Right ventricle myocardium inferior (tissue), 1 donor: ENCODE results near the gene IFNE. TPM values are rescaled to one million over a fixed set of nuclear protein-coding genes. Genes with fewer than 3 reads are reported as not detected.

Source experiments
- ATAC-seq: fragments of 200-7000 bp; cut with Tn5 transposase; one replicate; pipeline ENCODE4 v1.9.1; 2020; ENCODE audit warnings: mild to moderate bottlenecking, moderate library complexity
- DNase-seq: peaks from one replicate; pipeline ENCODE4 v3.0.0; 2021; ENCODE audit errors: missing footprints
- intact Hi-C: fragments of 100-400 bp; cut with DNase I; formaldehyde crosslinking; loops from one replicate; pipeline ENCODE4 v1.11.0; 2022
- long read RNA-seq: library from polyadenylated mRNA; unstranded; transcript quantifications from one replicate; pipeline ENCODE4 v2.0.0, GENCODE V29; 2021
- total RNA-seq: library from RNA; stranded (reverse); fragmentation: NEBNext Ultra II Directional; extraction: Animal tissue kit (Norgen Biotek cat#: 25700); gene quantifications from one replicate; pipeline ENCODE4 v1.2.1, GENCODE V29; 2021
- donor health status: DM: no; HTN: yes; CAD: no; lungs with severe emphysema.

Gene IFNE
- total RNA-seq = not detected
- long read RNA-seq = 0 reads

- ATAC-seq (no peak), DNase-seq (no peak)
- intact Hi-C loops = no loop called here
Measured at GRCh38 chr9:21482213-21482612, at the start of gene IFNE. TSS of gene IFNE (minus strand) at chr9:21482313. CDS start at chr9:21481694, 619 bp downstream.

GRCh38 chr9:21528123-21528808, 46.2 kb upstream of the IFNE start:
- no peak for ATAC-seq
- intact Hi-C loops = no loop called here
- DNase-seq = peak; percentile 31

GRCh38 chr9:21527579-21527978, 45.5 kb upstream of the IFNE start:
- ATAC-seq (no peak), DNase-seq (no peak)
- intact Hi-C loops = no loop called here

GRCh38 chr9:21525174-21525573, 43.1 kb upstream of the IFNE start:
- intact Hi-C loops = no loop called here
- DNase-seq (no peak), ATAC-seq (no peak)

DNA sequence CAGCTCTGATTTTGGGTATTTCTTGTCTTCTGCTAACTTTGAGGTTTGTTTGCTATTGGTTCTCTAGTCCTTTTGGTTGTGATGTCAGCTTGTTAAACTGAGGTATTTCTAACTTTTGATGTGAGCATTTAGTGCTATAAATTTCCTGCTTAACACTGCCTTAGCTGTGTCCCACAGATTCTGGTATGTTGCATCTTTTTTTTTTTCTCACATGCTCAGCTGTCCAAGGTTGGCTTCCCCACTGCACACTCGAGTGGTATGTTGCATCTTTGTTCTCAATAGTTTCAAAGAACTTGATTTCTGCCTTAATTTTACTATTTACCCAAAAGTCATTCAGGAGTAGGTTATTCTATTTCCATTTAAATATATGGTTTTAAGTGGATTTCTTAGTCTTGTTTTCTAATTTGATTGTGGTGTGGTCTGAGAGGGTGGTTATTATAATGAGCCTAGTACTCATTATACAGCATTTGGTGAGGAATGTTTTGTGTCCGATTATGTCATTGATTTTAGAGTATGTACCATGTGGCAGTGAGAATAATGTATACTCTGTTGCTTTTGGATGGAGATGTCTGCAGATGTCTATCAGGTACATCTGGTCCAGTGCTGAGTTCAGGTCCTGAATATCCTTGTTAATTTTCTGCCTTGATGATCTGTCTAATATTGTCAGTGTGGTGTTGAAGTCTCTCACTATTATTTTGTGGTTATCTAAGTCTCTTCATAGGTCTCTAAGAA, 42.2 kb upstream of the IFNE start:
- no peak for DNase-seq
- ATAC-seq = no peak
- intact Hi-C loops = no loop called here

- ATAC-seq (no peak), DNase-seq (no peak)
- intact Hi-C loops = no loop called here
Measured at GRCh38 chr9:21523021-21524014, 41.2 kb upstream of the IFNE start.

GRCh38 chr9:21522348-21522747, 40.2 kb upstream of the IFNE start:
- DNase-seq = no peak
- ATAC-seq = no peak
- intact Hi-C loops = no loop called here

- DNase-seq (no peak), ATAC-seq (no peak)
- intact Hi-C loops = no loop called here
Measured at GRCh38 chr9:21521448-21521847, 39.3 kb upstream of the IFNE start.

DNA sequence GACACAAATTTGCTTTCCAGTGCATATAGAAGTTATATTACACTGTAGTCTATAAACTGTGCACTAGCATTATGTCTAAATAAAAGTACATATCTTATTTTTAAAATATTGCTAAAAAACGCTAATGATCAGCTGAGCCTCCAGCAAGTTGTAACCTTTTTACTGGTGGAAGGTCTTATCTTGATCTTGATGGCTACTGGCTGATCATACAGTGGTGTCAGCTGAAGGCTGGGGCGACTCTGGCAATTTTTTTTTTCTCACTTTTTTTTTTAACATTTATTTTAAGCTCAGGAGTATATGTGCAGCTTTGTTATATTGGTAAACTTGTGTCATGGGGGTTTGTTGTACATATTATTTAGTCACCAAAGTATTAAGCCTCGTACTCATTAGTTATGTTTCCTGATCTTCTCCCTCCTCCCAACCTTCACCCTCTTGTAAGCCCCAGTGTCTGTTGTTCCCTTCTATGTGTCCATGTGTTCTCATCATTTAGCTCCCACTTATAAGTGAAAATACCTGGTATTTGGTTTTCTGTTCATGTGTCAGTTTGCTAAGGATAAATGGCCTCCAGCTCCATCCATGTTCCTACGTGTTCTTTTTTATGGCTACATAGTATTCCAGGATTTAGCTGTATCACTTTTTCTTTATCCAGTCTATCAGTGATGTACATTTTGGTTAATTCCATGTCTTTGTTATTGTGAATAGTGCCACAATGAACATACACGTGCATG, 38.6 kb upstream of the IFNE start:
- intact Hi-C loops = no loop called here
- ATAC-seq (no peak), DNase-seq (no peak)

DNA sequence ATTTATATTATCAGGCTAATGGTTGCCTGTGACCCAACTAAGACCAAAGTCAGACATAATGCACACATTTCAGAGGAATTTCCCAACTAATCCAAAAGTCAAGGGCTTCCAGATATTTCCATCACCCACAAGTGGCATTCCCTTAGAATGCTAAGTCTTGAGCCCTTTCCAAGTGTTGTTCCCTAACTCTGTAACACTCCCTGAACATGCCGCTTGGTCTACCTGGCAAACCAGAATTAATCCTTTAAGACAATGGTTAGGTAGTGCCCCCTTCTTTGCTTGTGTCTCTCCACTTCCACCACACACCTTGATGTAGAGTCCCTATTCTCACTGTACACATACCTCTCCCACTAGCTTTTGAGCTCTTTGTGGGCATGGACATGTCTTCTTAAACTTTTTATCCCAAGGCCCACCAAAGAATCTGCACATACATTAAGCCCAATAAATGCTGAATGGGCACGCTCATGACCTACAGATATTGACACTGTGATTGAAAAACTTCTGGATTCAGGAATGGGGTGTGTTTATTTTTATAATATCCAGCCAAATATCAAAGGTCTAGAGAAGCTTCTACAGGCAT, 37.8 kb upstream of the IFNE start:
- ATAC-seq = no peak
- intact Hi-C loops = no loop called here
- DNase-seq = no peak

GRCh38 chr9:21516796-21517195, 34.7 kb upstream of the IFNE start:
- ATAC-seq = no peak
- DNase-seq = no peak
- intact Hi-C loops = no loop called here

GRCh38 chr9:21513431-21513830, 31.3 kb upstream of the IFNE start:
- ATAC-seq (no peak), DNase-seq (no peak)
- intact Hi-C loops = no loop called here

DNA sequence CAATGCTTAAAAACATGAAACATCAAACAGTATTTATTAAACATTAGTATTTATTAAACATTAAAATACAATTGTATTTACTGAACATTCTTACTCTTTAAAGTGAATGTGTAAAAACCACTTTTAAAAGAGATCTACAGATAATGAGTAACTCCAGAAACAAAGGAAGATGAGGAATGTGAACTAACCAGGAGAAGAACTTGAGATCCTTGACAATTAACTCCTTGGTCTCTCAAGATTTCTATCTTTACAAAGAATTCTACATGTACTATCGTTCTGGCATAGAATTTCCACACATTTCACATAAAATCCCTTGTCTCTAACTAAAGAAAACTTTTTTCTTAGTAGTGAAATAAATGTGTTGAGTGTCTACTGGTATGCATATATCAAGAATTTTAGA, 28.7 kb upstream of the IFNE start:
- no peak for DNase-seq
- intact Hi-C loops = no loop called here

DNA sequence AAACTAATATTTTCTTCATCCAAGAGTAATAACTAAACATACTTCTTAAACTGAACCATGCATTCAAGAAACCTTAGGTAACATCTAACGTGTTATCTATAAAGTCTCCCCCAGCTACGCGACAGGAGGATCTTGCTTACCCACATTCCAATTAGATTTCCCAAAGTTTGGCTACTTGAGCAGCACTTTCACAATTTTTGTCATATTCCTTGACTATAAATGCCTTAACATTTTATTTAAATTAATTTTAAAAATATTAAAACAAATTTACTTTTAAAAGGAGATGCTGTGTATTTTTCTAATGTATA, 25.3 kb upstream of the IFNE start:
- intact Hi-C loops = no loop called here
- DNase-seq (no peak), ATAC-seq (no peak)

More for the DNA sequence above, 28.7 kb upstream of the IFNE start:
- no peak for ATAC-seq

DNA sequence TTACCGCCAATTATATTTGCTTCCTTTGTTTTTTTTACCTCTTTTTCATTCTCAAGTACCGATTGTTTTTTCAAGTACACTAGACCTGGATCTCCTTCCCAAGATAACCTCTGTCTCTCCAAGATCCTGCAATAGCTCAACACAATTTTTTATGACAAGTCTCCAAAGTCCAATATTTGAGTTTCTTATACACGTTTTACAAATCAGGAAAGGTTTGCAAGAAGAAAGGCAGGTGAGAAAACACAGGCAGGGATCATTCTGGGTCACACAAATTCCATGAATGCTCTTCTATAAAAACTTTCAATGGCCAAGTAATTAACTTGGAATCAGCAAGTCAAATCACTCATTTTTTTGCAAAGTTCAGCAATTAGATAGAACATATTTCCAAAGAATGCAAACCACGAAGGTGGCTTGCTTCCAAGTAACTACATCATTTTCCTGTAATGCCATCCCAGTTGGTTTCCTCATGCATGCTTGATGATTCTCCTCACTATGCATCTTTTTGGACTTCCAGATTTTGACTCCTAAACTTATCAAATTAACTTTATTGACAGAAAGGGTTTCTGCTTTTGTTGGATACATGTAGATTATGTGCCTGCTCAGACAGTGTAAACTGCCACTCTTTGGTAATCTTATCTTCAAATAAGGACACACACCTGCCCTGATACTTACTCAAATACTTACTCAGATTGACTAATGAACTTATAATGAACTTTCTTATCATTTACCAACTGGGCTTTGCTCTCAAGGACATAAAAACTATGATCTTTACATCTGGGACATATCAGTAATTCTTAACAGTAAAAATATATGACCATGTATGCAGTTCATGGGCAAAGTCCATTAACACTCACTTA, 24.7 kb upstream of the IFNE start:
- no peak for DNase-seq
- intact Hi-C loops = no loop called here
- no peak for ATAC-seq

DNA sequence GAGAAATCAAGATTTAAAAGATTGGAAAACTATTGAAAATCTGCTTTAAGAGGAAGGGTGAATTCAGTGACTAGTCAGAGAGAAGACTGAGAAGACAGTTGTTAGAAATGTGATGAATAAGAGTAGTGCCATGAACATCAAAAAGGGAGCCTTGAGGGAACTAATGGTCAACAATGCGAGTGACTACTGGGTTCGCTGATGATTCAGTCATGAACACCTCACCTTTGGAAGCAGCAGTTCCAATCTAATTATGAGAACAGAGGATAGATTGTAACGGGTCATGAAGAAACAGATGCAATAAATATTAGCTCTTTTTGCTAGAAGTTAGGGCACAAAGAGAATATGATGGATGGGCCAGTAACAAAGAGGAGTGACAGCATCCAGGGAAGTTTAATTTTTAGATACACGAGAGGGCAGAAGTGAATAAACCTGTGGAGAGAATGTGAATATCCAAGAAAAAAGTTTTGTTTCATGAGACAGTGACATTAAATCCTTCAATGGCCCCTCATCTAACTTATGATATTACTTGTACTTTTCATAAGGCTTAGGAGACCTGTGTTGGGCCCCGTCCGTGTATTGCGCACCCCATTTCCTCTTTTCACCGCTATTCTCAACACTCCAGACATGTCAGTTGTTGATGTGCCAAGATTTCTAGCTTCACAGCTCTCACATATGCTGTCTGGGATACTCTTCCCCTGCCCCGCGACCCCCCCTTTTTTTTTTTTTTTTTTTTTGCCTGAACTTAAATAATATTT, 23.5 kb upstream of the IFNE start:
- intact Hi-C loops = no loop called here
- ATAC-seq (no peak), DNase-seq (no peak)

DNA sequence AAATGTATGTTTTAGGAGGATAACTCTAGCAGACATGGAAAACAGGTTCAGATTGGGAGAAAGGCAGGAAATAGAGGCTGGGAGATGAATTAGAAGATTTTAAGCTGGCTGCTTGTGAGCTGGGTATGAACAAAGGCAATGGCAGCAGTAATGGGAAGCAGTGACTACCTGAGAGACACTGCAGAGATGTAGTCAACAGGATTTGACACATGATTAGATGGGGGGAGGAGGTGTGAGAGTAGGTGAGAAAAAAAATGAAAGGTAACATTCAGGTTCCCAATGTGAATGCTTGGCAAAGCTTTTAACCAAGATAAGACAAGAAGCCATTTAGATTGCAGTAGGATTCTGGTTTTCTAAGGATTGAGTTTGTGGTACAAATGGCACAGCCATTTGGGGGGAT, 22.8 kb upstream of the IFNE start:
- ATAC-seq (no peak), DNase-seq (no peak)
- intact Hi-C loops = no loop called here
